Esophagus squamous epithelium (tissue), 4 donors: ENCODE data around the gene ANKHD1.

Experiments
- CTCF ChIP-seq, 6 experiments: fragments of 450-650 bp in 4 of 6; fragments of 200-600 bp in 2 of 6; sonication (generic) in 2 of 6; IDR thresholded peaks; one replicate each; pipeline ENCODE4 v1.5.1; 2016 to 2019; ENCODE audit warnings: antibody characterized with exemption in 6 of 6, mild to moderate bottlenecking in 4 of 6, moderate library complexity in 4 of 6
- POLR2A ChIP-seq, 4 donors: fragments of 450-650 bp; IDR thresholded peaks; one replicate each; pipeline ENCODE4 v1.6.1; 2017; ENCODE audit warnings: antibody characterized with exemption in 4 of 4, mild to moderate bottlenecking in 4 of 4, moderate library complexity in 3 of 4

- TF ChIP-seq CTCF (IDR thresholded peaks at IDR 0.05) (no peak), POLR2A (IDR thresholded peaks at IDR 0.05) (no peak)
These were observed 44.5 kb upstream of the ANKHD1 start for GRCh38 chr5:140356853-140357725.
